ENCODE results near the gene SLC25A19.
"Not testable (repeated sequence)": the region's sequence is repeated elsewhere in the genome, so short reads cannot be mapped to it uniquely, and the experiment has no call there.

Gene SLC25A19

GRCh38 chr17:75287221-75287620 is 2.0 kb downstream of the SLC25A19 start:
- Histone ChIP-seq H3K4me2 (ENCODE audit: low read length) (no peak overlapping the region), H2AFZ (no peak overlapping the region), H3K9ac (no peak overlapping the region), H3K27me3 (ENCODE audit: control insufficient read depth, insufficient read depth, low read length) (no peaks in the 10 kb centered on the region), H3K9me3 (ENCODE audit: control insufficient read depth, low read length) (no peaks in the 10 kb centered on the region), H3K4me1 (no peaks in the 10 kb centered on the region), H3K36me3 (ENCODE audit: control insufficient read depth, insufficient read depth, low read length) (no peaks in the 10 kb centered on the region), H3K27ac (no peak overlapping the region), H3K4me3 (ENCODE audit: low read depth, low read length) (no peak overlapping the region), H3K79me2 (peaks cover 3% of the 10 kb centered on the region)
- no peak for TF ChIP-seq CTCF (IDR thresholded peaks at IDR 0.05)

GRCh38 chr17:75285123-75285522 is 4.1 kb downstream of the SLC25A19 start:
- Histone ChIP-seq H3K9me3 (ENCODE audit: control insufficient read depth, low read length) (no peaks in the 10 kb centered on the region), H3K27ac (no peak overlapping the region), H3K27me3 (ENCODE audit: control insufficient read depth, insufficient read depth, low read length) (no peaks in the 10 kb centered on the region), H3K4me2 (ENCODE audit: low read length) (no peak overlapping the region), H3K79me2 (peaks cover 3% of the 10 kb centered on the region), H2AFZ (no peak overlapping the region), H3K4me3 (ENCODE audit: low read depth, low read length) (no peak overlapping the region), H3K36me3 (ENCODE audit: control insufficient read depth, insufficient read depth, low read length) (no peaks in the 10 kb centered on the region), H3K4me1 (no peaks in the 10 kb centered on the region), H3K9ac (no peak overlapping the region)
- no peak for TF ChIP-seq CTCF (IDR thresholded peaks at IDR 0.05)

- not testable (repeated sequence) for H3K36me3 ChIP-seq (ENCODE audit: control insufficient read depth, insufficient read depth, low read length); H3K27ac ChIP-seq; H3K9me3 ChIP-seq (ENCODE audit: control insufficient read depth, low read length); H2AFZ ChIP-seq; H3K27me3 ChIP-seq (ENCODE audit: control insufficient read depth, insufficient read depth, low read length); H3K4me3 ChIP-seq (ENCODE audit: low read depth, low read length); H3K4me1 ChIP-seq; H3K79me2 ChIP-seq; H3K4me2 ChIP-seq (ENCODE audit: low read length); H3K9ac ChIP-seq
These were observed 9.0 kb downstream of the SLC25A19 start for GRCh38 chr17:75280189-75280588.

GRCh38 chr17:75277664-75278071 is 11.6 kb downstream of the SLC25A19 start:
- H3K4me3 ChIP-seq (ENCODE audit: low read depth, low read length): no peak overlapping the region
- no peak overlapping the region for H3K27ac ChIP-seq
- TF ChIP-seq CTCF (IDR thresholded peaks at IDR 0.05): no peak
- H3K9ac ChIP-seq: no peak overlapping the region
- H3K79me2 ChIP-seq: no peaks in the 10 kb centered on the region
- H2AFZ ChIP-seq: no peak overlapping the region
- no peaks in the 10 kb centered on the region for H3K27me3 ChIP-seq (ENCODE audit: control insufficient read depth, insufficient read depth, low read length)
- H3K4me1 ChIP-seq: no peaks in the 10 kb centered on the region
- H3K36me3 ChIP-seq (ENCODE audit: control insufficient read depth, insufficient read depth, low read length): no peaks in the 10 kb centered on the region
- H3K9me3 ChIP-seq (ENCODE audit: control insufficient read depth, low read length): no peaks in the 10 kb centered on the region
- H3K4me2 ChIP-seq (ENCODE audit: low read length): no peak overlapping the region

- TF ChIP-seq CTCF (IDR thresholded peaks at IDR 0.05): no peak
These were observed 15.1 kb downstream of the SLC25A19 start for GRCh38 chr17:75273977-75274708.

More at GRCh38 chr17:75273977-75274708, 15.1 kb downstream of the SLC25A19 start:
- H3K9me3 ChIP-seq (ENCODE audit: control insufficient read depth, low read length): no peaks in the 10 kb centered on the region
- no peaks in the 10 kb centered on the region for H3K36me3 ChIP-seq (ENCODE audit: control insufficient read depth, insufficient read depth, low read length)
- H3K79me2 ChIP-seq: no peaks in the 10 kb centered on the region
- H3K4me1 ChIP-seq: peaks cover 12% of the 10 kb centered on the region
- no peak overlapping the region for H3K4me2 ChIP-seq (ENCODE audit: low read length)
- no peak overlapping the region for H3K4me3 ChIP-seq (ENCODE audit: low read depth, low read length)
- no peak overlapping the region for H3K9ac ChIP-seq
- no peak overlapping the region for H3K27ac ChIP-seq
- H2AFZ ChIP-seq: no peak overlapping the region
- H3K27me3 ChIP-seq (ENCODE audit: control insufficient read depth, insufficient read depth, low read length): no peaks in the 10 kb centered on the region

Data from parathyroid adenoma (tissue), 2 donors.